ENCODE results near the gene CROT.

The CROT gene

GRCh38 chr7:87341441-87341840 lies 4.0 kb upstream of the CROT start:
- H3K9ac ChIP-seq: no peak overlapping the region
- H3K36me3 ChIP-seq (ENCODE audit: control insufficient read depth, insufficient read depth, low read length): no peaks in the 10 kb centered on the region
- no peak overlapping the region for H2AFZ ChIP-seq
- H3K4me3 ChIP-seq (ENCODE audit: low read depth, low read length): no peak overlapping the region
- H3K27me3 ChIP-seq (ENCODE audit: control insufficient read depth, insufficient read depth, low read length): no peaks in the 10 kb centered on the region
- no peak overlapping the region for H3K27ac ChIP-seq
- H3K4me1 ChIP-seq: no peaks in the 10 kb centered on the region
- no peak overlapping the region for H3K4me2 ChIP-seq (ENCODE audit: low read length)
- peaks cover 4% of the 10 kb centered on the region for H3K79me2 ChIP-seq
- no peak for TF ChIP-seq CTCF (IDR thresholded peaks at IDR 0.05)
- H3K9me3 ChIP-seq (ENCODE audit: control insufficient read depth, low read length): no peaks in the 10 kb centered on the region

- no peak overlapping the region for H3K4me3 ChIP-seq (ENCODE audit: low read depth, low read length)
- H3K36me3 ChIP-seq (ENCODE audit: control insufficient read depth, insufficient read depth, low read length): no peaks in the 10 kb centered on the region
- H3K9ac ChIP-seq: no peak overlapping the region
- H2AFZ ChIP-seq: no peak overlapping the region
- no peaks in the 10 kb centered on the region for H3K27me3 ChIP-seq (ENCODE audit: control insufficient read depth, insufficient read depth, low read length)
- no peaks in the 10 kb centered on the region for H3K9me3 ChIP-seq (ENCODE audit: control insufficient read depth, low read length)
- H3K4me2 ChIP-seq (ENCODE audit: low read length): no peak overlapping the region
- H3K27ac ChIP-seq: no peak overlapping the region
- no peaks in the 10 kb centered on the region for H3K4me1 ChIP-seq
- TF ChIP-seq CTCF (IDR thresholded peaks at IDR 0.05): no peak
- peaks cover 4% of the 10 kb centered on the region for H3K79me2 ChIP-seq
These were observed 3.2 kb upstream of the CROT start for GRCh38 chr7:87342231-87342630.

GRCh38 chr7:87344446-87344845 lies 1.0 kb upstream of the CROT start:
- Histone ChIP-seq H3K4me2 (ENCODE audit: low read length) (peak overlapping the region; percentile 94), H3K79me2 (peaks cover 4% of the 10 kb centered on the region), H3K36me3 (ENCODE audit: control insufficient read depth, insufficient read depth, low read length) (no peaks in the 10 kb centered on the region), H3K27ac (peak overlapping the region; percentile 77), H3K4me1 (no peaks in the 10 kb centered on the region), H3K27me3 (ENCODE audit: control insufficient read depth, insufficient read depth, low read length) (no peaks in the 10 kb centered on the region), H3K4me3 (ENCODE audit: low read depth, low read length) (peak overlapping the region; percentile 68), H2AFZ (peak overlapping the region; percentile 94), H3K9me3 (ENCODE audit: control insufficient read depth, low read length) (no peaks in the 10 kb centered on the region), H3K9ac (no peak overlapping the region)
- TF ChIP-seq CTCF (IDR thresholded peaks at IDR 0.05): no peak

- Histone ChIP-seq H3K36me3 (ENCODE audit: control insufficient read depth, insufficient read depth, low read length) (no peaks in the 10 kb centered on the region), H3K4me2 (ENCODE audit: low read length) (peak overlapping the region; percentile 94), H3K4me1 (no peaks in the 10 kb centered on the region), H3K4me3 (ENCODE audit: low read depth, low read length) (peak overlapping the region; percentile 68), H3K27ac (peak overlapping the region; percentile 77), H3K9me3 (ENCODE audit: control insufficient read depth, low read length) (no peaks in the 10 kb centered on the region), H3K79me2 (peaks cover under 1% of the 10 kb centered on the region), H2AFZ (peak overlapping the region; percentile 94), H3K9ac (peak overlapping the region; percentile 37), H3K27me3 (ENCODE audit: control insufficient read depth, insufficient read depth, low read length) (no peaks in the 10 kb centered on the region)
- no peak for TF ChIP-seq CTCF (IDR thresholded peaks at IDR 0.05)
These were observed 503 bp downstream of the CROT start for GRCh38 chr7:87345962-87346371.

GRCh38 chr7:87347207-87347606 lies 1.7 kb downstream of the CROT start:
- H3K4me2 ChIP-seq (ENCODE audit: low read length): no peak overlapping the region
- no peak overlapping the region for H3K9ac ChIP-seq
- no peaks in the 10 kb centered on the region for H3K36me3 ChIP-seq (ENCODE audit: control insufficient read depth, insufficient read depth, low read length)
- H3K9me3 ChIP-seq (ENCODE audit: control insufficient read depth, low read length): no peaks in the 10 kb centered on the region
- no peak overlapping the region for H2AFZ ChIP-seq
- no peaks in the 10 kb centered on the region for H3K27me3 ChIP-seq (ENCODE audit: control insufficient read depth, insufficient read depth, low read length)
- H3K27ac ChIP-seq: no peak overlapping the region
- H3K79me2 ChIP-seq: no peaks in the 10 kb centered on the region
- H3K4me3 ChIP-seq (ENCODE audit: low read depth, low read length): no peak overlapping the region
- H3K4me1 ChIP-seq: no peaks in the 10 kb centered on the region
- no peak for TF ChIP-seq CTCF (IDR thresholded peaks at IDR 0.05)
